HG03565 (cell line): ENCODE data around the gene TRPM5.

Experiments
- ATAC-seq: cut with Tn5 transposase; IDR thresholded peaks from one replicate; pipeline ENCODE4 v1.9.1; 2021; ENCODE audit warnings: mild to moderate bottlenecking, moderate library complexity; ENCODE audit not compliant: unreplicated experiment

Gene TRPM5

GRCh38 chr11:2459016-2459725, 14.9 kb upstream of the TRPM5 start:
- ATAC-seq = no peak

DNA sequence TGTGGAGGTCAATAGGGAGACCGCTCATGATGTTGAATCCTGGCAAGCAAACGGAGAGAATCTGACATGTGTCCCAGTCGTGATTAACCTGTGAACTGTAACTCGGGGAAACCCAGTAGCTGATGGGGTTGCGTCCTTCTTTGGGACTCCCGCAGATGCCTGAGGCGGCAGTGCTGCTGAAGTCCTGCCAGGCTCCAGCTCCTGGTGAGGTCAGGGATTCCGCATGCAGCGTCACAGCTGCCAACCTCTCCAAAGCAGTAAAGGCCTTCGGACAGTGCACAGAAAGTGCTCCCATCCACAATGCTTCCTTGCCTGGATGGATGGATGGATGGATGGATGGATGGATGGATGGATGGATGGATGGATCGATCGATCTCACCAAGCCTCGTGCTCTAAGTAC, 14.0 kb upstream of the TRPM5 start:
- no peak for ATAC-seq

- no peak for ATAC-seq
These were observed 9.1 kb upstream of the TRPM5 start for GRCh38 chr11:2453436-2453835.

- ATAC-seq = no peak
These were observed 8.2 kb upstream of the TRPM5 start for GRCh38 chr11:2452321-2453012.

DNA sequence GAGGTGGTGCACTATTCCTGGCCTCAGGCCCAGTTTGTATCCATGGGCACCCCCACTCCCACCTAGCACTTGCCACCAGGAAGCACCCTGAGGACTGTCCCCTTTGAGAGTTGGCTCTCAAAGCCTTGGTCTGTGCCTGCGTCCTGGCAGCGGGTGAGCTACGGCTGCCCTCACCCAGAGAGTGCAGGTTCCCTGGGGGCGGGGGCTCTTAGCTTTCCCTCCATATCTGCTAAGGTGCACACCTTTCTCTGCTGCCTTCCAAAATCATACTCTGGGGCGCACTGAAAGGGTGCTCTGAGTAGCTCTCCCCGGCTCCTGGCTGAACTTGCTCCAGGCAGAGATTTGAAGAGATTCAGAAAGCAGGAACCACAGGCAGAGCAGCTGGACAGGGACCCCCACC, 7.6 kb upstream of the TRPM5 start:
- ATAC-seq = no peak

GRCh38 chr11:2451336-2451735, 7.0 kb upstream of the TRPM5 start:
- ATAC-seq = no peak

- no peak for ATAC-seq
These were observed 6.2 kb upstream of the TRPM5 start for GRCh38 chr11:2450321-2451041.

GRCh38 chr11:2449548-2450320, 5.4 kb upstream of the TRPM5 start:
- no peak for ATAC-seq

DNA sequence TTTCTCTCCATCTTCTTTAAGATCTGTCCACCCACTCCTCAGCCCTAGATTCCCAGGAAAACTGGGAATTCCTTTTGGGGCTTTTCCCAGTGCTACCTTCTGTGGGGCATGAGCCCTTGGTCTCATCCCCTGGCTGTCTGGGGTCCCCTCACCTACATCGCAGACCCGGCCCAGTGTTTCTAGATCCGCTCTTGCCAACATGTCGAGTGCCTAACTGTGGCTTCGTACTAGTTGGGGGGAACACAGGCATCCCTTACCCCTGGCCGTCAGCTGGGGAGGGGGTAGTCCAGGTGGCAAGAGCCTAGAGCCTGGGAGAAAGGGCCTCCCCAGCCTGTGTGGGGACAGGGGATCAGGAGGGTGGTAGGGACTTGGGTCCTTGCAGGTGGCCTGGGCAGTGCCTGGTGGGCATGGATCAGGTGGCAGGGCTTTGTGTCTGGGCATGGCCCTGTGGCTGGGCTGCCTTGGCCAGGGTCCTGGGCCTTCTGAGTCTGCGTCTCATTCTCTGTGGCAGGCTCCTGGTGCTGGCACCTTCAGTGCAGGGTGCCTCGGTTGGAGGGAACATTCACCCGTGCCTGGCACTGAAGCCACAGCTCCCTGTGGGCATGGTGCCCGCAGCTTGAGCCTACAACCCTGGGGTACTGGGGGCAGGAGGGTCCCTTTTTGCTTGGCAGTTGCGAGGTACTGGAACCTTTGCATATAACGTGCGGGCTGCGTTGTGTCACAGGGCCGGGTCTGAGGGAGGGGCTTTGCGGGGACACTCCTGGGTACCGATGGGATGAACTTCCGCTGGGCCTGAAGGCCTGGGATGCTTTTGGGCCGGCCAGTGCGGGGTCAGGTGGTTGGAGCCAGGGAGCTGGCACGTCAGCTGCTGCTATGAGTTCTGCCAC, 4.6 kb upstream of the TRPM5 start:
- ATAC-seq = no peak

DNA sequence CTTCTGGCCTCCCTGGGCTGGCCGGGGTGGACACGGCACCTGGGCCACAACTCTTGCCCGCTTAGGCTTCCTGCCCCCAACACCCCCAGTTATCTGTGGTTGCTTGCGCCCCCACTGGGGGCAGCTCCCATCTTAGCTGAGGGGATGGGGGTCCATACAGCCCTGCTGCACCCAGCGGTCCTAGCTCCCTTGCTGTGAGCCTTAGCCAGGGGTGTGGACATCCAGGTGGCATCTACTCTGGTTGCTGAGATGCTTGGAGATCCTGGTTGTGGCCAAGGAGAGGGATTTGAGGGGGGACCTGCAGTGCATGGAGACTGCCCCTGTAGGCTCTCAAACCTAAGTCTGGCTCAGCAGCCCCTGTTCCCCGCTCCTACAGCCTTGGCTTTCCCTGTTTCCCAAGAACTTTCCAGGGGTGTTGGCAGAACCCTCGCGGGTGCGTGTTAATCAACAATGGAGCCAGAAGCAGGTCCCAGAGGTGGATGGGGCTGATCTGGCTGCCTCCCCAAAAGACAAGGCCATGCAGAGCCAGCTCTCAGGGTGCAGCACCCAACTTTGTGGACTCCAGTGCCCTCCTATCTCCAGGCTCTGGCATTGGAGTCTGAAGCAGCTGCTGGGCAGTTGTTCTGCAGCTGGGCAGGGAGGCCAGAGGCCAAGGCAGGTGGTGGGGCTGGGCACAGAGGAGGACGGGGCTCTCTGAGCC, 3.8 kb upstream of the TRPM5 start:
- no peak for ATAC-seq

DNA sequence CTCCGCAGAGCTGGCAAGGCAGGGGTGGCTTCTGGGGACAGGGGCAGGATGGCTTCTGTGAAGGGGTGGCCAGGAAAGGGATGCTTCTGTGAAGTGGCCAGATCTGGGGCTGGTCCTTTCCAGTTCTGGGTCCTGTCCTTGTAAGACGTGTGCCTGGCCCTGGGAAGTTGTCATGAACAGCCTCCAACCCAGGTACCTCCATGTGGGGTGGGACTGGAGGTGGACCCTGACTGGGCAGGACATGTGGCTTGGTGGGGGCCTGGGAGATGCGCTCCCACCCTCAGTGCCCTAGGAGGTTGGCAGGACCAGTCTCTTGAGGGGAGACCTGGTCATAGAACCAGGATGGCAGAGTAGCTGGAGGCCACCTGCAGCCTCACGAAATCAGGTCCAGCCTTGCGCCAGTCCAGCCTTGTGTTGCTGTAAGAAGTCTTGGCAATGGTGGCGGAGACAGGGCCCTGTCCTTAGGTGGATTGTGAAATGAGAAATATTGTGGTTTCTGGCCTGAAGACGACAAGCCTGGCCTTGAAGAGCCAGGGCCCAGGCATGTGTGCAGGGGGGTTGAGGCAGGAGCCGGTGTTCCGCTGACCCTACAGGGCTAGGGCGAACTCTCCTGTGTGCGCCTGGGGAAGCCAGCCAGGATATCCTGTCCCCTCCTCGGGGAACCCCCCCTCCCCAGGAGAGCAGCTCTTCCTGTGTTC, 3.1 kb upstream of the TRPM5 start:
- no peak for ATAC-seq

- no peak for ATAC-seq
These were observed 2.4 kb upstream of the TRPM5 start for GRCh38 chr11:2446590-2447252.

DNA sequence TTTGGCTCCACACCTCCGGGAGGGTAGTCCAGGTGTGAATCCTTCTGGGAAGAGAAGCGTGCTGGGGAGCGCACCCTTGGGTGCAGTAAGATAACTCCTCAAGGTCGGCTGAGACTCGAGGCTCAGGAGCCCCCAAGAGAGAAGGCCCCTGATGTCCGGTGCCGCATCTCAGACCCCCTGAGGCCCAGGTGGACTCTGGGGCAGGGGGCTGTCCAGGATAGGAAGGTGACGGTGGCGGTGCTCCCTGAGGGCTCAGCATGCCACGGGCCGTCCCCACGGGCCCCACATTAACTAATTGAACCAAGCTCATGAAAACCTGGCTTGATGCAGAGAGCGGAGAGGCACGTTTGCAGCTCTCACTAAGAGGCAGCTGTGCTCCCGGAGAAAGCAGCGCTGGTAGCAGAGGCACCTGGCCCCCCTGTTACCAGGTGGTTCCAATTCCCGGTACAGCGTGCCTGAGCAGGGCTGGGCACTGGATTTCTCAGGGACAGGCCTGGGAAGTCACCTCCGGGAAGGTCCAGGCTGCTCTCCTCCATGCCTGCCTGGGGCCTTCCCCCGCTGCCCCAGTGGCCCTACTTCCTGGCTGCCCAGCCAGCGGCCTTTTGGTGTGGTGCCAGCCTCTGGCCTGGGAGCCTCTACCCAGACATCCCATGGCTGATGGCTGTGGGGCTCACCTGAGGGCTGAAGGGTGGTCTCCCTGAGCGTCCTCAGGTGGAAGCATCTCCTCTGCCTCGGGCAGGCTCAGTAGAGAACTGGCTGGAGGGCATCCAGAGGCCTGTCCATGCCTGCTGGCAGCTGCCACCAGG, 1.6 kb upstream of the TRPM5 start:
- no peak for ATAC-seq

DNA sequence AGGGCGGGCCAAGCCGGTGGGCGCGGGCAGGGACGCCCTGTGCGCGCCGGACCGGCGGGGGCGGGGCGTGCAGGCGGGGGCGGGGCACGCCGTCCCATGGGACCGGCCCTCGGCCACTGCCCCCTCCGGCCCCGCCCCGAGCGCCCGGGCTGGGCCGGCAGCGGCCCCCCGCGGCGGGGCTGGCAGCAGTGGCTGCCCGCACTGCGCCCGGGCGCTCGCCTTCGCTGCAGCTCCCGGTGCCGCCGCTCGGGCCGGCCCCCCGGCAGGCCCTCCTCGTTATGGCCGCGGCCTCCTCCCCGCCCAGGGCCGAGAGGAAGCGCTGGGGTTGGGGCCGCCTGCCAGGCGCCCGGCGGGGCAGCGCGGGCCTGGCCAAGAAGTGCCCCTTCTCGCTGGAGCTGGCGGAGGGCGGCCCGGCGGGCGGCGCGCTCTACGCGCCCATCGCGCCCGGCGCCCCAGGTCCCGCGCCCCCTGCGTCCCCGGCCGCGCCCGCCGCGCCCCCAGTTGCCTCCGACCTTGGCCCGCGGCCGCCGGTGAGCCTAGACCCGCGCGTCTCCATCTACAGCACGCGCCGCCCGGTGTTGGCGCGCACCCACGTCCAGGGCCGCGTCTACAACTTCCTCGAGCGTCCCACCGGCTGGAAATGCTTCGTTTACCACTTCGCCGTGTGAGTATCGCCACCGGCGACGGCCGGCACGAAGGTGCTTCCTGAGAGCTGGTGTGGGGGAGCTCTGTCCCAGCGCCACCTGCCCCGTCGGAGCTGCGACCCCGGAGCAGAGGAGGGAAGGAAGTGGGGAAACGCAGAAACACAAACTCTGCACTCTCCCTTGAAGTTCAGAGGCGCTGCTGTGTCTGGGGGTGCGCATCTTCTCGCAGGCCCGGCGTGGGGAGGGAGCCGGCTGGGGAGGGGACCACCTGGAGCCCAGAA, 769 bp upstream of the TRPM5 start, which contains the start of gene KCNQ1:
KCNQ1 (plus strand) TSS at position 188 of the 925 bp plus-strand sequence; CDS start at position 279, 91 bp downstream.
- no peak for ATAC-seq

DNA sequence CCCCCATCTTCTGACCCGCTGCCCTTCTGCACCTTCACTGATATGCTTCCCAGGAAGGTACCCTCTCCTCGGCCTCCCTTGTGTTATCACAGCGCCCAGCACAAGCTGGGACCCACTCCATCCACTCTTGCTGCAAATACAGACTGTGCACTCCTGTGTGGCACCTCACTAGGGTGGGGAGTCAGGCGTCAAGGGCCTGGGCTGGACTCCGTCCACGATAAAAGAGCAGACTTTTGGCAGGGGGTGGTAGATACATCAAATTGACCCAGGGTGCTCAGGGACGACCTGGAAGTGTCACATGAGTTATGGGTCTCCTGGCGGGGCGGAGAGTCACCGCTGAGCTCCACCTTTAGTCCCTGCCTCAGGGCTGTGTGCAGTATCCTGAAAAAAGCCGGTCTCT, 908 bp downstream of the TRPM5 start:
- no peak for ATAC-seq

DNA sequence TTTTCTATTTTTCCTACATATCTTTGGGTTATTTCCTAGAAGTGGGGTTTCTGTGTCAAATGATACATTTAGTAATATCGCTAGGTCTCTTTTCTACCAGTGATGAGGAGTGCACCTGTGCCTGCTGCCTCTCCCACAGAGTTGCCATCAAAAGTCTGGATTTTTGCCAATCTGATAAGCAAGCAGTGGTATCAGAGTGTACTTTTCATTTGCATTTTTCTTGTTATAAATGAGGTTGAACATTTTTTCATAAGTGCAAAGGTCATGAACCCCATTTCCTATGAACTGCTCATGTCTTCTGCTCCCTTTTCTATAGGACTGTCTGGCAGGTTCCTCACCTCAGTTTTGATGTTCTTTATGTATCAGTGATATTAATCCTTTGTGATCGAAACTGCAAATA, 1.7 kb downstream of the TRPM5 start:
- ATAC-seq = no peak

DNA sequence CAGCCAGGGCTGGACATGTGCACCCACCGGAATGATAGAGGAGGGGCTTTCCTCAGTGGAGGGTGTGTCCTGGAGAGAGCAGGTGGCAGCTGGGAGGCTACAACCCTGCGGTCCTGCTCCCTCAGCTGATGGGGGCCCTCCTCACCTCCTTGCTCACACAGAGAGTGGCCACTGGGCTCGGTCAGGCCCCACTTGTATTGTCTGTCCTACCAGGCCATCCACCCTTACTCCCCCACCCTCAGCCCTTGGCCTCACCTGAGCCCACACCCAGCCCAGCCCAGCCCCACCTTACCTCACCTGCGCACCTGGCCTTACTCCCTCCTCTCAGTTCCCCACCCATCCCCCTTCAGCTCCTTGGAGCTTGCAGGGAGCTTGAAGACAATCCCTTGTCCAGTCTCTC, 3.1 kb downstream of the TRPM5 start:
- no peak for ATAC-seq
